HG03565 (cell line): ENCODE data around the gene MEP1B.

ENCODE experiments used
- ATAC-seq: cut with Tn5 transposase; IDR thresholded peaks from one replicate; pipeline ENCODE4 v1.9.1; 2021; ENCODE audit warnings: mild to moderate bottlenecking, moderate library complexity; ENCODE audit not compliant: unreplicated experiment

Gene MEP1B

GRCh38 chr18:32262092-32262491 lies 72.3 kb downstream of the MEP1B start:
- ATAC-seq = no peak

GRCh38 chr18:32264401-32264800 lies 74.6 kb downstream of the MEP1B start:
- no peak for ATAC-seq

GRCh38 chr18:32267463-32267862 lies 77.6 kb downstream of the MEP1B start:
- ATAC-seq = no peak
